Embryonic facial prominence (tissue), 1 donor: ENCODE measurements around the gene PLEKHA6.

Experiments used
- DNase-seq: peaks from one replicate; pipeline ENCODE4 v3.0.0-alpha.2; 2016; ENCODE audit errors: extremely low spot score

PLEKHA6 gene

DNA sequence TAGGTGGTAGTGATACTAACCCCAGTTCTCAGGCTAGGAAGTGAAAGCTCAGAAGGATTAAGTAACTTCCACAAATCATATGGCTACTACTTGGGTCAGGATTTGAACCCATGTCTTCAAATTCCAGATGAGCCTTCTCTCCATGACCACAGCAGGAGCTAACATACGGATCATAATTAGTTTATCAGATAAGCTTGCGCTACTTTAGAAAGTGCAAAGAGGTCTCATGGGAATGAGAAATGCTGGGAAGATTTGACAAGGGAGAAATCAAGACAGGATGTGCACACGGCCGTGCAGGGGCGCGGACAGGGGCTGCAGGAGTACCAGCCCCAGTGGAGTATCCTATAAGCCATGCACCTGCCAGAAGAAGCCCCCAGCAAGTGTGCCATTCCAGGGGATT lies 5.2 kb downstream of the PLEKHA6 start:
- DNase-seq, result no peak

GRCh38 chr1:204353213-204353910 lies 6.4 kb downstream of the PLEKHA6 start:
- no peak for DNase-seq

GRCh38 chr1:204350857-204351573 lies 8.7 kb downstream of the PLEKHA6 start:
- peak; percentile 62 for DNase-seq

- DNase-seq, result no peak
Measured at GRCh38 chr1:204350312-204350711, 9.4 kb downstream of the PLEKHA6 start.

DNA sequence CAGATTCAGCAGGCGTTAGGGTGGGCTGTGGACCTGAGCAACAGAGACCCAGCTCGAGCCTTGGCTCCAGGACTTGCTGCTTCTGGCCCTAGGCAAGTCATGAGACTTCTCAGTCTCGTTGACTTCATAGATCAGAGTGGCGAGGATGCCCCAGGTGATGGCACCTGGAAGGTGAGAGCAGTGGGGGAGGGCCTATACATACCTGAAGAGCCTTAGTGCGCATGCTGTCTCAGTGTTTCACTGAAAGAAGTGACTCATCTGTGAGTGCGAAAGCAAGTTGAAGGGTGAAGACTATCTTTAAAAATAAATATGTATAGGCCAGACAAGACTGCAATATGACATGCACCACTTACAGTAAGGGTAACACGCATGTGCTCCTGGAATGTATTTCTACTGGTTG lies 10.1 kb downstream of the PLEKHA6 start:
- no peak for DNase-seq

- DNase-seq, result peak; percentile 38
Measured at GRCh38 chr1:204348722-204349121, 11.0 kb downstream of the PLEKHA6 start.

- DNase-seq, result no peak
Measured at GRCh38 chr1:204348242-204348641, 11.5 kb downstream of the PLEKHA6 start.

GRCh38 chr1:204345941-204346645 lies 13.6 kb downstream of the PLEKHA6 start:
- no peak for DNase-seq

DNA sequence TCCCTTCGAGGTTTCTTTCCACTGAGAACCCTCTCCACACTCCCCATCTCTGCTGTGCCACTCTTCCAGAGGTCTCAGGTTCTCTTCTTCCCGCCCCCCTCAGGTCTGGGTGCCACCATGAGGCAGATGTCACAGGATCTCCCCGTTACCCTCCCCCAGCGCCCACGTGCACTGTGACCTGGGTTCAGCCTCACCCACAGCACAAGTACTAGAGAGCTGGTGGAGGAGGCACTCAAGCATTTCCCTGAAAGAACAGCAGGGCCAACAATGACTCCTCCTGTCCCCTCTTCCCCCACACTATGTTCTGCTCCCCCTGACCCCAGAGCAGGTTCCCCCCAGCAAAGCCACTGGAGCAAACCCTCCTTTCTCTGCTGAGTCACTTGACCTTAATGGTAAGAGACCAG lies 14.3 kb downstream of the PLEKHA6 start:
- no peak for DNase-seq

DNA sequence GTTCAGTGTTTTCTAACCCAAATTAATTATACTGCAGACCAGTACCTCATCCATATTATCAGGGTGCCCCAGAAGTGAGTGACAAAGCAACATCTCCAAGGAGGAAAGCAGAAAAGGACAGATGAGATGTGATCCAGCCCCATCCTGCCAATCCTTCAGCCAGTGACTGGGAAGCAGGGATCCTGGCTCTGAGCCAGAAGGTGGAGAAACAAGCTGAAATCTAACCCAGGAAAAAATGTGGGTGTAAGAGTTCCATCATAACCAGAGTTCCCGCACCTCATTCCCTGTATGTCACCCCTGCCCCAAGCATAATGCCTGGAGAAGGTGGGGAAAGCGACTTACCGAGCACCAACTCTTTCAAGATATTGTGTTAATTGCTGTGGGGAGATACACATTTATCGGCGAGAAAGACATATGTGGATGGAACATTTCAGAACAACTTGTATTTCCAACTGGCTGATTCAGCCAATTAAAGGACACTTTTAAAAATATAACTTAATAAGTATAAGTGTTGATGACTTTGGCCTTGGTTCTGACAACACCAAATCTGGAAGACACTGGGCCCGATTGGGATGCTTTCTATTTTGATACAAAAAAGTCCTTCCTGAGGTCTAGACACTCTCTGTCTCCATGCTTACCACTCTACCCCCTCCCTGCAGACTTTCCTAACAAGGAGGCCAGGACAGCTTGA lies 14.9 kb downstream of the PLEKHA6 start:
- DNase-seq, result no peak

- no peak for DNase-seq
Measured at GRCh38 chr1:204343802-204344201, 15.9 kb downstream of the PLEKHA6 start.

GRCh38 chr1:204343247-204343646 lies 16.5 kb downstream of the PLEKHA6 start:
- no peak for DNase-seq

GRCh38 chr1:204342310-204342709 lies 17.4 kb downstream of the PLEKHA6 start:
- DNase-seq, result no peak

- no peak for DNase-seq
Measured at GRCh38 chr1:204341380-204341779, 18.3 kb downstream of the PLEKHA6 start.

DNA sequence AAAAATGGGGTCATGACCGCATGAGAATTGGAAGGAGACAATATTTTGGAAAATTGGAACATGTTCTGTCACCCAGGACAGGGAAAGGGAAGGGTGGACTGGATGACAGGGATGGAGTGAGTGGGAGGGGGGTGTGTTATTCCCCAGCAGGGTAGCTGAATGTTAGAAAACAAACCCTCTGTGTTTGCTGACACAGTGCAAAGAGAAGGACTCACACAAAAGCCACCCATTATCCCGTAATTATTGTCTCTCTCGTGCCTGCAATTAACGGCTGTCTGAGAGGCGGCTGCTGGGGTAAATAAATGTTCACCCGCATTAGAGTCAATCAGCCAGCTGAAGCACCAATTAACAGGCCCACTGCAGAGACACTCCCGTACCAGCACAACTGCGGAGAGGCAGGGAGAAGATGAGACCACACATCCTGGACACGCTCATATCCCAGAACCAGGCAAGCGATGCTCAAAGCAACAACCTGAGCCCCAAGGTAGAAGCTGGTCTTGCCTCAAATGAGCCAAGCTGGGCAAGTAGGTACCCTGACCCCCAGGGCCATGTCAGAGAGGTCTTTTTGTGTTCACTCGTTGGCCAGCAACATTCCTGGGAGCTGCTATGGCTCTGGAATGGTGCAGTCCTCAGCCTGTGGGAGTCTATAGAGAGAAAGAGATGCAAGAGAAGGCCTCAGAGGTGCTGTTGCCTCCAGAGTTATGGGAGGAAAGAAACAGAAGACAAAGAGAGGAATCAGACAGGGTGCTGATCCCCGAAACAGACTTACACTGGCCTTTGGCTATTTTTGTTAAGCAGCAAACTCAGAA lies 19.4 kb downstream of the PLEKHA6 start:
- DNase-seq, result no peak

- no peak for DNase-seq
Measured at GRCh38 chr1:204339541-204339940, 20.2 kb downstream of the PLEKHA6 start.

- DNase-seq, result no peak
Measured at GRCh38 chr1:204338997-204339396, 20.7 kb downstream of the PLEKHA6 start.

DNA sequence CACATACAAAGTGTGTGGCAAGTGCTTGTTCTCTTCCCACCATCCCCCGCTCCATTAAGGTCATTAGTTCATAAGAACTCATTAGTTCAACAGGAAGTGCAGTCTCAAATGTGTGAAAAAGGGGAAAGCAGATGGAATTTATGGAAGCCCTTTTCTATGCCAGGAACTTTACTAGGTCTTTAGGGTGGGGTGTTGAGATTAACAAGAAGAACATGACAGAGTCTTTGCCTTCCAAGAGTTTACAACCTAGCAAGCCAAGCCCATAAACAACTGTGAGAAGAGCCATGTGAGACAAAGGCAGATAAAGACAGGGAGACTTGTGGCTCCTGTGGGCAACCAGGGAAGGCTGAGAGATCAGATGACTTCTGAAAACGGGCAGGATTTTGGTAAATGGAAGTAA lies 21.4 kb downstream of the PLEKHA6 start:
- DNase-seq, result no peak

DNA sequence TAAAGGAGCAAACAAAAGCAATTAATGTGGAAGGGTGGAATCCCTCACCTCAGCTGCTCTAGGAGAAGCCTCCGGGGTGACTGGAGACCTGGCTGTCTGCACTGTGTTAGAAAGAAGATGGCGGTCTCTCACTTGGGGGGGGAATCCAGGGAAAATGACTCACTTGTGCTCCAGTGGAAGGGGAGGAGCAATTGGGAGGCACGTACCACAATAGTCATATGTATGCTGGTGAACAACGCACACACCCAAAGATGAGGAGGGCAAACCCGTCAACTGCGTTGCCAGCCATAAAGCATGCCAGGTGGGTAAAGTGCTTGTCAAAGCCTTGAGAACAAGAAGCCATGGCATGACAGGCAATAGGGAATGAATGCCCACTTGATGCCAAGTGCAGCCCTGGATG lies 22.1 kb downstream of the PLEKHA6 start:
- DNase-seq, result no peak

DNA sequence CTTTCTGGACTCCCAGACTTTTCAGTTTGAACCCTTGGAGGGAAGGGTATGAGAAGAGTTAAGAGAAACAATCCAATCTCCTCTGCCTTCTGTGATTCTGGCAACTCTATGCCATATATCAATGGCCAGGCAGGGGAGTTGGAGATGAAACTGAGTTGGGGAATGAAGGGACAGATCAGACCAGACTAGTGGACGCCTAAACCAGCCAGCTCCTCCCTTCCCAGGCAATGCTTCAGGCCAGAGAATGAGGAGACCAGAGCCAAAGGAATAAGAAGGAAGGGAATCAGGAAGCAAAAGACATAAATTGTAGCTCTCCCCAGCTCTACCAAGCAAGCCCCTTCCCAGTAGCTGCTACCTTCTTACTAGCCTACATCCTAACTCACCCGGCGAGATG lies 22.7 kb downstream of the PLEKHA6 start:
- no peak for DNase-seq

DNA sequence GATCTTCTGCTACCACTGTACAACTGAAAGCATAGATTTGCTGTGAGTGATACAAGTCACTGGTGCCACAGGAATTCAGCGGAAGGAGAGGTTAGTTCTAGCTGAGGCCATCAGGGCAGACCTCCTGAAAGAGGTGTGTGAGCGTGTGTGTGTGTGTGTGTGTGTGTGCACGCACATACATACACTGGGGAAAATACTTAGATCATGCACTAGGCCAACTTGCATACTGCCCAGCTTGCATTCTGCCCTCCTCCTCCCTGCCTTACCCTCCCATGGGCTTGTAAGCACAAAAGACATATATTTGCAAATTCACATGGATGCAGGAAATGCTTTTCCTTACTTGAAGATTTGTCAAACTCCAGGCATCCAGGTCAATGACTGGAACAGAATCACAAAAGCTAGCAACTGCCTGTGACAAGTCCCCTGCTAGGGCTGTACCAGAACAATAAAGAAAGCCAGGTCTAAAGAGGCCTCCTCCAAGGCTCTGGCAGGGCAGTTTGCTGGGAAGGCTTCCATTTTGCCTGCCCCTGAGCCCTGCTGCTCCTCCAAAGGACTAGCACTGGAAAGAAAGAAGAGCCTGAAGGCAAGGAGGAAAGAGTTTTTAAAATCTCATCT lies 23.2 kb downstream of the PLEKHA6 start:
- no peak for DNase-seq
